Measurements from ENCODE around the gene MRM2.

Gene MRM2

DNA sequence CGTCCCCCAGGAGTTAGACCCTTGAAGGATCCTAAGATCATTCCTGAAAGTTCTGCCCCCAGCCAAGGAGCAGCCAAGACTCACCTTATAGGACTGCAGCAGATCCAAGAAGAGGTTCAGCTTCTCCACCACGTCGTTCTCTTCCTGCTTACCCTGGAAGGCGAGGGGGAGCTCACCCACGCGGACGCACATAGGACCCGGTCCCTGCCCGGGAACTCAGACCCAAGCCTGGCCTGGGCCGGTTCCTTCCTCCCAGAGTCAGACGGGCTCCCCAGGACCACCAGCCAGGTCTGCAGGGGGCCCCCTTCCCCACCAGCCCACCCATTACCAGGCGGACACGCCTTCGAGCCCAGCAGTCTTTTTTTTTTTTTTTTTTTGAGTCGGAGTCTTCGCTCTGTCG, 15.6 kb upstream of the MRM2 start:
- TF ChIP-seq CTCF (IDR thresholded peaks at IDR 0.05; ENCODE audit: low read depth, low read length) = no peak
- no peak overlapping the region for H3K4me3 ChIP-seq (ENCODE audit: low read depth, low read length)

- TF ChIP-seq CTCF (IDR thresholded peaks at IDR 0.05; ENCODE audit: low read depth, low read length) = no peak
- H3K4me3 ChIP-seq (ENCODE audit: low read depth, low read length) = no peak overlapping the region
Observed at GRCh38 chr7:2257046-2257551, 15.1 kb upstream of the MRM2 start.

GRCh38 chr7:2256306-2257045, 14.5 kb upstream of the MRM2 start:
- TF ChIP-seq CTCF (IDR thresholded peaks at IDR 0.05; ENCODE audit: low read depth, low read length) = no peak
- no peak overlapping the region for H3K4me3 ChIP-seq (ENCODE audit: low read depth, low read length)

DNA sequence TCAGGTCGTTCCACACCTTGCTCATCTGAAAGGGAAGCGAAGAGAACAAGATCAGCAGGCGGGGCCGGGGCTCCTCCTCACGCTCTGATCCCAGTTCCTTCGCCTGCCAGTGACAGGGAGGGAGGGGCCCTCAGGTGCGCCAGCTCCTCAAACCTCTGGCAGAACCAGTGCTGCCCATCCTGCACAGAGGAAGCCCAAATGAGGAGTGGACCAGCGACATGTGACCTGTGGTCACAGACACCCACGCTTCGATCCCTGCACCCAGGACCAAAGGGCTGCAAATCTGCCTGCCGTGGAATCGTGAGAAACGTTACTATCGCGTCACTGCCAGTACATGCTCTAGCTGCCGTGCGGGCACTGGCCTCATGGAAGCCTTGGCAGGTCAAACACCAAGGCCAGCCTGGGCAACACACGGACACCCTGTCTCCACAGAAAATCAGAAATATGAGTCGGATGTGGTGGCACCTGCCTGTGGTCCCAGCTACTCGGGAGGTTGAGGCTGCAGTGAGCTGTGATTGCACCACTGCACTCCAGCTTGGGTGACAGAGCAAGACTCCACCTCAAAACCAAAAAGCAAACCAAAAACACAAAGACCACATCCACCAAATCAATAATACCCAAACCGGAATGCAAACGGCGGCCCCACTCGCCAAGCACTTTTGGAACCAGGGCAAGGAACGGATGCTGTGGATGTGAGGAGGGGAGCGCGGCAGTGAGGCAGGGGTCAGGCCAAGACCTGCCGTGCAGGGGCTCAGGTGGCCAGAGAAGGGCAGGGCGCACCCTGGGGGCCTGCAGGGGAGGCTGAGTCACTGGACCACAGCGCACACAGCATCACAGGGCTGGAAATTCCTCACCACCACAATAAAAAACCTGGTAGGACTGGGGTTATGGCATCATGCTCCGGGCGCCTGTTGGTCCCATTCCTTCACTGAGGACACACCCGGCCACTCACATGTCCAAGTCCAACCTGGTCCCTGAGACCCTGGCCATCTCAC, 13.4 kb upstream of the MRM2 start:
- no peak for TF ChIP-seq CTCF (IDR thresholded peaks at IDR 0.05; ENCODE audit: low read depth, low read length)
- H3K4me3 ChIP-seq (ENCODE audit: low read depth, low read length) = no peak overlapping the region

GRCh38 chr7:2254429-2255144, 12.6 kb upstream of the MRM2 start:
- H3K4me3 ChIP-seq (ENCODE audit: low read depth, low read length) = no peak overlapping the region
- no peak for TF ChIP-seq CTCF (IDR thresholded peaks at IDR 0.05; ENCODE audit: low read depth, low read length)

DNA sequence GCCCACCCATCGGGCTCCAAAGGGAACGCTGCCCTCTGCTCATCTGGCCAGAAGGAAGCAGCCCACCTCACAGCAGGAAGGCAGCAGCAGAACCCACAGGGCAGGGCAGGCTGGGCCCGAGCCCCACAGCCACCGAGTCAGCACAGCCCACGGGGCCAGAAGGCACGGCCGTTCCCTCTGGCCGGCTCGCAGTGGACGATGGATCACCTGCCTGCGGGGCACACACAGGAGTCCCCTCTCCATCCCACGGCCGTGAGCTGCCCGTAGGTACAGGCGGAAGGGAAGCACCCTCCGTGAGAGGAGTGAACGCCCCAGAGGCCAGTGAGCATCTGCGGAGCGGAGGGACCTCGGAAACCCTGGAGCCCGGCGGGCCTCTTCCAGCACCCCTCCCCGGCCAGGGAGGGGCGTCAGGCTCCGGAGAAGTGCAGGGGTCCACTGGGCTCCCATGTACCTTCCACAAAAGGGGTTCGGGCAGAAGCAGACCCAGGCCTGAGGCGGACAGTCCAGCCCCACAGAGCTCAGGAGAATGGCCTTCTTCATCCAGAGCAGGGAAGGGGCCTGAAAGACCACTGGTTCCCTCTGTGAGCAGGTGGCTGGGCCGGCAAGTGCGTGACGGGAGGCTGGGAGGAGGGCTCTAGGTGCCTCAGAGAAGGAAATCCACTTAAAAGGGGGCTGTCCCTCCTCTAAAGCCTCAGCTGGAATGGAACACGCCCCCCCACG, 11.7 kb upstream of the MRM2 start:
- no peak overlapping the region for H3K4me3 ChIP-seq (ENCODE audit: low read depth, low read length)
- TF ChIP-seq CTCF (IDR thresholded peaks at IDR 0.05; ENCODE audit: low read depth, low read length) = no peak
